ENCODE results near the gene HSF5.

DNA sequence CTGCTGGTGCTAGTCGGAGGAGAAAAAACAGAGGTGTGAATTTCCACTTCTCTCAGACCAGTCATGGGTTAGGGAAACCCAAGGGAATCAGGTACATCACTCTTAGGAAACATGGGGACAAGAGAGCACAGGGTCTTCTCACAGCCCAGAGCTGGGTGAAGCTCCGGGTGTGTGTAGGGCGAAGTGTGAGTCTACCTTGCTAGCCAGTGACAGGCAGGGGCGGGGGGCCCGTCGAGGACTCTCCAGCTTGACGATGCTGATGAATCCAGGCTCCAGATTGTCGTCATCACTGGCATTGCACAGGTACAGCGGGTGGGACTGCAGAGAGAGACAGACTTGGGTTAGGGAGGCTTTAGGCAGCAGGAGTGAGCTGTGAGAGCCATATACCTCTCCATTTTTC, 117.5 kb downstream of the HSF5 start:
- no peak for TF ChIP-seq POLR2A (IDR thresholded peaks at IDR 0.05)
- TF ChIP-seq, protein P1, sequence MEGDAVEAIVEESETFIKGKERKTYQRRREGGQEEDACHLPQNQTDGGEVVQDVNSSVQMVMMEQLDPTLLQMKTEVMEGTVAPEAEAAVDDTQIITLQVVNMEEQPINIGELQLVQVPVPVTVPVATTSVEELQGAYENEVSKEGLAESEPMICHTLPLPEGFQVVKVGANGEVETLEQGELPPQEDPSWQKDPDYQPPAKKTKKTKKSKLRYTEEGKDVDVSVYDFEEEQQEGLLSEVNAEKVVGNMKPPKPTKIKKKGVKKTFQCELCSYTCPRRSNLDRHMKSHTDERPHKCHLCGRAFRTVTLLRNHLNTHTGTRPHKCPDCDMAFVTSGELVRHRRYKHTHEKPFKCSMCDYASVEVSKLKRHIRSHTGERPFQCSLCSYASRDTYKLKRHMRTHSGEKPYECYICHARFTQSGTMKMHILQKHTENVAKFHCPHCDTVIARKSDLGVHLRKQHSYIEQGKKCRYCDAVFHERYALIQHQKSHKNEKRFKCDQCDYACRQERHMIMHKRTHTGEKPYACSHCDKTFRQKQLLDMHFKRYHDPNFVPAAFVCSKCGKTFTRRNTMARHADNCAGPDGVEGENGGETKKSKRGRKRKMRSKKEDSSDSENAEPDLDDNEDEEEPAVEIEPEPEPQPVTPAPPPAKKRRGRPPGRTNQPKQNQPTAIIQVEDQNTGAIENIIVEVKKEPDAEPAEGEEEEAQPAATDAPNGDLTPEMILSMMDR (IDR thresholded peaks at IDR 0.05): no peak
